Breast epithelium (tissue), 3 donors: ENCODE results near the gene ATRNL1.

Experiments used
- POLR2A ChIP-seq: fragments of 450-650 bp; IDR thresholded peaks from one replicate; pipeline ENCODE4 v1.6.1; 2016; ENCODE audit warnings: antibody characterized with exemption, mild to moderate bottlenecking, moderate library complexity
- POLR2AphosphoS5 ChIP-seq, 3 donors: sonication (generic); formaldehyde crosslinking; IDR thresholded peaks; one replicate each; pipeline ENCODE4 v1.6.1; 2017; ENCODE audit warnings: antibody characterized with exemption in 3 of 3
- TF ChIP-seq, protein P1 (sequence below), 3 donors: fragments of 450-650 bp; IDR thresholded peaks; one replicate each; pipeline ENCODE4 v1.5.1; 2016 to 2017; ENCODE audit warnings: antibody characterized with exemption in 3 of 3, mild to moderate bottlenecking in 3 of 3, moderate library complexity in 3 of 3

DNA sequence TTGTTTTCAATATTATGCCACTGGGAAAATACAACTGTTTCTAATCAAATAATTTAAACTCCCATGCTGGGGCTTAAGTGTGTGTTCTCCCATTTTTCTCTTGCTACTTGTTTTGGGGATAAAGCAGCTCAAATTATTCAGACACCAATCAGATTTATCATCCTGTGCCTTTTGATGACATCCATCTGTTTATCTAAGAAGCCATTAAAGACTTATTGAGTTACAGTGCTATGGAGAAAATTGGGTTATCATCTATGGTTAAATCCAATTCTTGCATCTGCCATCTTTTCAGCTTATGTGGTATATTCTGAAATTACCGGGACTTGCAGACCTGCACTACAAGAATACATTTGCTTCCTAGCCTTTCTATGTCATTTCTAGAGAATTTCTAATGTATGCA is 778.7 kb downstream of the ATRNL1 start:
- TF ChIP-seq POLR2A (no peak), POLR2AphosphoS5 (IDR thresholded peaks at IDR 0.05) (no peak)
- TF ChIP-seq, protein P1, sequence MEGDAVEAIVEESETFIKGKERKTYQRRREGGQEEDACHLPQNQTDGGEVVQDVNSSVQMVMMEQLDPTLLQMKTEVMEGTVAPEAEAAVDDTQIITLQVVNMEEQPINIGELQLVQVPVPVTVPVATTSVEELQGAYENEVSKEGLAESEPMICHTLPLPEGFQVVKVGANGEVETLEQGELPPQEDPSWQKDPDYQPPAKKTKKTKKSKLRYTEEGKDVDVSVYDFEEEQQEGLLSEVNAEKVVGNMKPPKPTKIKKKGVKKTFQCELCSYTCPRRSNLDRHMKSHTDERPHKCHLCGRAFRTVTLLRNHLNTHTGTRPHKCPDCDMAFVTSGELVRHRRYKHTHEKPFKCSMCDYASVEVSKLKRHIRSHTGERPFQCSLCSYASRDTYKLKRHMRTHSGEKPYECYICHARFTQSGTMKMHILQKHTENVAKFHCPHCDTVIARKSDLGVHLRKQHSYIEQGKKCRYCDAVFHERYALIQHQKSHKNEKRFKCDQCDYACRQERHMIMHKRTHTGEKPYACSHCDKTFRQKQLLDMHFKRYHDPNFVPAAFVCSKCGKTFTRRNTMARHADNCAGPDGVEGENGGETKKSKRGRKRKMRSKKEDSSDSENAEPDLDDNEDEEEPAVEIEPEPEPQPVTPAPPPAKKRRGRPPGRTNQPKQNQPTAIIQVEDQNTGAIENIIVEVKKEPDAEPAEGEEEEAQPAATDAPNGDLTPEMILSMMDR (IDR thresholded peaks at IDR 0.05): no peak
